Sigmoid colon (tissue), 7 donors: Measurements from ENCODE around the gene FAIM. TPM values are rescaled to one million over a fixed set of nuclear protein-coding genes. Genes with fewer than 3 reads are reported as not detected.
"Not testable (repeated sequence)": the region's sequence is repeated elsewhere in the genome, so short reads cannot be mapped to it uniquely, and the experiment has no call there.

Source experiments
- DNase-seq: peaks from one replicate; pipeline ENCODE4 v3.0.0-alpha.2; 2019
- H3K27ac ChIP-seq, 4 donors: fragments of 200-600 bp; sonication (generic); one replicate each; pipeline ENCODE4 v1.5.1; 2016 to 2019; ENCODE audit warnings: mild to moderate bottlenecking in 1 of 4
- H3K27me3 ChIP-seq, 3 donors: fragments of 200-600 bp; sonication (generic); one replicate each; pipeline ENCODE4 v1.5.1; 2019; ENCODE audit warnings: mild to moderate bottlenecking in 1 of 3
- H3K36me3 ChIP-seq, 4 donors: fragments of 200-600 bp; sonication (generic); one replicate each; pipeline ENCODE4 v1.5.1; 2016 to 2019
- H3K4me1 ChIP-seq, 4 donors: fragments of 200-600 bp; sonication (generic); one replicate each; pipeline ENCODE4 v1.5.1; 2017 to 2019
- H3K4me3 ChIP-seq, 4 donors: fragments of 200-600 bp; sonication (generic); one replicate each; pipeline ENCODE4 v1.5.1; 2017 to 2019; ENCODE audit warnings: mild to moderate bottlenecking in 2 of 4, moderate library complexity in 1 of 4
- H3K9me3 ChIP-seq, 4 donors: fragments of 200-600 bp in 3 of 4; sonication (generic) in 3 of 4; one replicate each; pipeline versions ENCODE4 v1.5.1 to v1.6.1; 2013 to 2019
- EP300 ChIP-seq, 4 donors: sonication (generic); formaldehyde crosslinking; IDR thresholded peaks; one replicate each; pipeline ENCODE4 v1.6.1; 2017; ENCODE audit warnings: antibody characterized with exemption in 4 of 4
- POLR2A ChIP-seq, 2 donors: fragments of 450-650 bp; IDR thresholded peaks; one replicate each; pipeline ENCODE4 v1.6.1; 2016; ENCODE audit warnings: antibody characterized with exemption in 2 of 2, mild to moderate bottlenecking in 2 of 2, moderate library complexity in 2 of 2
- POLR2AphosphoS5 ChIP-seq, 4 donors: sonication (generic); formaldehyde crosslinking; IDR thresholded peaks; one replicate each; pipeline ENCODE4 v1.6.1; 2017; ENCODE audit warnings: antibody characterized with exemption in 4 of 4
- WGBS, 2 donors: extraction: QIAGEN DNeasy Blood & Tissue Kit; methylation state at CpG; one replicate each; pipeline ENCODE4 v1.1.7; 2013; 5-methylcytosine and 5-hydroxymethylcytosine counted together
- intact Hi-C: fragments of 100-400 bp; cut with DNase I; formaldehyde crosslinking; loops from one replicate; pipeline ENCODE4 v1.15.1; 2023
- polyA plus RNA-seq, 3 donors: library from polyadenylated mRNA; stranded (reverse); fragments of 200-250 nt; gene quantifications; one replicate each; pipeline ENCODE4 v1.2.3, GENCODE V29; 2013
- total RNA-seq, 4 donors: library from RNA; depleted of rRNA; stranded (reverse); fragments of >200 nt; gene quantifications; one replicate each; pipeline ENCODE4 v1.1.0, GENCODE V29; 2016
- TF ChIP-seq, protein P1 (sequence below), 4 experiments: fragments of 450-650 bp in 3 of 4; fragments of 200-600 bp in 1 of 4; IDR thresholded peaks; one replicate each; pipeline ENCODE4 v1.5.1; 2016 to 2019; ENCODE audit warnings: antibody characterized with exemption in 4 of 4, mild to moderate bottlenecking in 3 of 4, moderate library complexity in 2 of 4
- donor health status: healthy with polysubstance abuse.
- donor health status: Bipolar disorder and iron deficiency.
- donor health status: healthy.

FAIM gene
- total and polyA plus RNA-seq, 7 donors = 5.3 to 15.3 (median 9.7) TPM

DNA sequence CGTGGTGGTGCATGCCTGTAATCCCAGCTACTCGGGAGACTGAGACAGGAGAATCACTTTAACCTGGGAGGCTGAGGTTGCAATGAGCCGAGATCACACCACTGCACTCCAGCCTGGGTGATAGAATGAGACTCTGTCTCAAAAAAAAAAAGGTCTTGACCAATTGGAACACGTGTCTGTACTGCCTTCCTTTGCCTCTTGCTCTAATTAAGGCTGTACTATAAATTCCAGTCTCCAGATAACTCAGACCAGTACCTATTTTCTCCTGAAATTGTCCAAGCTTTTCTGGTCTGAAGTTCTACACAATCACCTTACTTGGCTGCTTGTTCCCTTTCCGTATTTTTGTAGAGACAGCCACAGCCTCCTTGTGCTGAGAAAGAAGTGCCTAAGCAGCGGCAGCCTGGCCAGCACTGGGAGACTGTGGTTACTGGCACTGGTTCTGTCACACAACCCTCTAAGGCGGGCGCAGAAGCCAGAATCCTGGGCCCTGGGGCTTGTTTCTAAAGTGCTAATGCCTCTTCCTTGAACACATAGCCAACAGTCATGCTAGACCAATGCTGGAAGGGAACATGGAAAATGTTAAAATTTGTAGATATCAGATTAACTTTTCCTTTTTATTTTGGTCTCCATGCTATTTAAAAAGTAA lies 8.3 kb upstream of the FAIM start:
- Histone ChIP-seq H3K4me3 (no peak overlapping the region), H3K27me3 (no peaks in the 10 kb centered on the region), H3K27ac (no peak overlapping the region), H3K9me3 (no peaks in the 10 kb centered on the region), H3K4me1 (no peaks in the 10 kb centered on the region), H3K36me3 (no peaks in the 10 kb centered on the region)
- intact Hi-C loops = no loop called here
- WGBS, 2 donors = 83 to 89% methylated on average over 8 of the region's 8 CpGs
- no peak for DNase-seq
- no peak for TF ChIP-seq EP300 (IDR thresholded peaks at IDR 0.05)
- no peak for TF ChIP-seq POLR2A (IDR thresholded peaks at IDR 0.05)
- TF ChIP-seq, protein P1, sequence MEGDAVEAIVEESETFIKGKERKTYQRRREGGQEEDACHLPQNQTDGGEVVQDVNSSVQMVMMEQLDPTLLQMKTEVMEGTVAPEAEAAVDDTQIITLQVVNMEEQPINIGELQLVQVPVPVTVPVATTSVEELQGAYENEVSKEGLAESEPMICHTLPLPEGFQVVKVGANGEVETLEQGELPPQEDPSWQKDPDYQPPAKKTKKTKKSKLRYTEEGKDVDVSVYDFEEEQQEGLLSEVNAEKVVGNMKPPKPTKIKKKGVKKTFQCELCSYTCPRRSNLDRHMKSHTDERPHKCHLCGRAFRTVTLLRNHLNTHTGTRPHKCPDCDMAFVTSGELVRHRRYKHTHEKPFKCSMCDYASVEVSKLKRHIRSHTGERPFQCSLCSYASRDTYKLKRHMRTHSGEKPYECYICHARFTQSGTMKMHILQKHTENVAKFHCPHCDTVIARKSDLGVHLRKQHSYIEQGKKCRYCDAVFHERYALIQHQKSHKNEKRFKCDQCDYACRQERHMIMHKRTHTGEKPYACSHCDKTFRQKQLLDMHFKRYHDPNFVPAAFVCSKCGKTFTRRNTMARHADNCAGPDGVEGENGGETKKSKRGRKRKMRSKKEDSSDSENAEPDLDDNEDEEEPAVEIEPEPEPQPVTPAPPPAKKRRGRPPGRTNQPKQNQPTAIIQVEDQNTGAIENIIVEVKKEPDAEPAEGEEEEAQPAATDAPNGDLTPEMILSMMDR (IDR thresholded peaks at IDR 0.05) = no peak
- TF ChIP-seq POLR2AphosphoS5 (IDR thresholded peaks at IDR 0.05) = no peak

DNA sequence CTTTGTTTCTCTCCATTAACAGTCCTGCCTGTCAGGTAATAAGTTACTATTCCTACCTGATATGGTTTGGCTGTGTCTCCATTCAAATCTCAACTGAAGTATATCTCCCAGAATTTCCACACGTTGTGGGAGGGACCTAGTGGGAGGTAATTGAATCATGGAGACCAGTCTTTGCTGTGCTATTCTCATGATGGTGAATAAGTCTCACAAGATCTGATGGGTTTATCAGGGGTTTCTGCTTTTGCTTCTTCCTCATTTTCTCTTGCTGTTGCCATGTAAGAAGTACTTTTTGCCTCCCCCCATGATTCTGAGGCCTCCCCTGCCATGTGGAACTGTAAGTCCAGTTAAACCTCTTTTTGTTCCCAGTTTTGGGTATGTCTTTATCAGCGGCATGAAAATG lies 6.9 kb upstream of the FAIM start:
- H3K27me3 ChIP-seq, H3K4me1 ChIP-seq, intact Hi-C loops, H3K9me3 ChIP-seq, H3K36me3 ChIP-seq, H3K27ac ChIP-seq, H3K4me3 ChIP-seq, DNase-seq: not testable (repeated sequence)
- 85 to 91% methylated on average over 2 of the region's 2 CpGs for WGBS, 2 donors

GRCh38 chr3:138604106-138604595 lies 4.4 kb upstream of the FAIM start:
- H3K27ac ChIP-seq, intact Hi-C loops, H3K27me3 ChIP-seq, H3K4me1 ChIP-seq, H3K9me3 ChIP-seq, H3K4me3 ChIP-seq, DNase-seq, H3K36me3 ChIP-seq: not testable (repeated sequence)
- 95 to 96% methylated on average over 5 of the region's 5 CpGs for WGBS, 2 donors

GRCh38 chr3:138609898-138610266 lies 1.3 kb downstream of the FAIM start:
- peak overlapping the region in 3 of 4 donors; percentile 64 to 91 (median 83) for H3K4me3 ChIP-seq
- TF ChIP-seq POLR2AphosphoS5 (IDR thresholded peaks at IDR 0.05) (no peak), EP300 (IDR thresholded peaks at IDR 0.05) (no peak), POLR2A (IDR thresholded peaks at IDR 0.05) (no peak)
- TF ChIP-seq, protein P1 (IDR thresholded peaks at IDR 0.05) = no peak
- 83 to 84% methylated on average over 6 of the region's 6 CpGs for WGBS, 2 donors
- peak overlapping the region; percentile 93 to 99 (median 96) for H3K27ac ChIP-seq
- H3K36me3 ChIP-seq = no peaks in the 10 kb centered on the region
- no peak for DNase-seq
- H3K4me1 ChIP-seq = peaks cover 0 to 14% (median 12%) of the 10 kb centered on the region in 4 donors
- intact Hi-C loops = loop anchor here (2.0 kb wide), 3 partner anchors 15 to 261 kb away; partner anchors contain the start of genes CEP70, MRAS and PIK3CB
- no peaks in the 10 kb centered on the region for H3K27me3 ChIP-seq
- H3K9me3 ChIP-seq = no peaks in the 10 kb centered on the region

DNA sequence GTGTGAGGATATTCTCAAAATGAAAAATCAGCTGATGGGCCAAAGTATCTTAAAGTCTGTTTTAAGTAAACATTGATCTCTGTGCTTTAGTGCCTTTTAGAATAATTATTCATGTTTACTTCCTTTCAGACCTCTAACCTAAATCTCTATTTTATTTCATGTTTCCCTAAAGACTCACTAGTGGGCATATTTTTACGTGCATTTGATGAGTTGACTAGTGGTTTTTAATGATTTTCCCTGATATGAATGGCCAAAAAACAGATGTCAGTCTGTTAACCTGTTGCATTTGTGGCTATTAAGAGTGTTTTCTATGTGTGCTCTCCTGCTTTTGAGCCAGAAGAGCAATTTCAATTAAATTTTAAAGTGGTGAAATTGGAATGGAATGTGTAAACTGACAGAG lies 6.9 kb downstream of the FAIM start:
- Histone ChIP-seq H3K9me3 (no peaks in the 10 kb centered on the region), H3K27me3 (no peaks in the 10 kb centered on the region), H3K4me3 (no peak overlapping the region), H3K36me3 (no peaks in the 10 kb centered on the region), H3K4me1 (no peaks in the 10 kb centered on the region), H3K27ac (no peak overlapping the region)
- intact Hi-C loops = no loop called here
- TF ChIP-seq POLR2AphosphoS5 (IDR thresholded peaks at IDR 0.05) (no peak), EP300 (IDR thresholded peaks at IDR 0.05) (no peak), POLR2A (IDR thresholded peaks at IDR 0.05) (no peak)
- TF ChIP-seq, protein P1 (IDR thresholded peaks at IDR 0.05) = no peak
- DNase-seq = no peak
- WGBS, 2 donors = 70 to 85% methylated on average over 1 of the region's 1 CpG

- TF ChIP-seq, protein P1 (IDR thresholded peaks at IDR 0.05) = no peak
- TF ChIP-seq POLR2A (IDR thresholded peaks at IDR 0.05) (no peak), EP300 (IDR thresholded peaks at IDR 0.05) (no peak), POLR2AphosphoS5 (IDR thresholded peaks at IDR 0.05) (no peak)
- no peak overlapping the region for H3K27ac ChIP-seq
- intact Hi-C loops = no loop called here
- no peaks in the 10 kb centered on the region for H3K36me3 ChIP-seq
- H3K4me3 ChIP-seq = no peak overlapping the region
- no peaks in the 10 kb centered on the region for H3K4me1 ChIP-seq
- no peaks in the 10 kb centered on the region for H3K27me3 ChIP-seq
- H3K9me3 ChIP-seq = no peaks in the 10 kb centered on the region
- DNase-seq = no peak
- WGBS, 2 donors = 95% methylated on average over 4 of the region's 4 CpGs
These were observed 11.9 kb downstream of the FAIM start for GRCh38 chr3:138620431-138620830.
